K562 (cell line): ENCODE data around the gene COL1A1. TPM values are rescaled to one million over a fixed set of nuclear protein-coding genes. Genes with fewer than 3 reads are reported as not detected.

Experiments used
- ATAC-seq: fragments of 200-7000 bp; cut with Tn5 transposase; 3 replicates; pipeline ENCODE4 v1.9.1; 2020; ENCODE audit warnings: moderate library complexity
- BruUV-seq: library from RNA; stranded (reverse); fragments of 400-500 nt; replicated peaks from 2 replicates; lab custom pipeline; 2021; lab: Mats Ljungman, UMichigan
- CTCF ChIA-PET: fragments of 300-600 bp; formaldehyde crosslinking; extraction: SDS; loops from one replicate; lab custom pipeline; 2021; ENCODE audit warnings: low intra/inter-chr PET ratio; lab: Yijun Ruan, JAX
- POLR2A ChIA-PET: fragments of 300-600, 350-650 bp; sonication (Branson Sonifier 250); formaldehyde crosslinking; extraction: SDS; loops from one replicate; lab custom pipeline; 2021; ENCODE audit warnings: antibody characterized with exemption, inconsistent platforms; lab: Yijun Ruan, JAX
- DNase-seq, 4 experiments: peaks; one replicate each; pipeline versions ENCODE4 v3.0.0 to v3.0.0-alpha.2; 2011 to 2018; ENCODE audit warnings: low spot score in 3 of 4, mixed read lengths in 3 of 4; ENCODE audit errors: extremely low read depth in 1 of 4
- FAIRE-seq: peaks from 2 replicates; lab custom pipeline; 2011; peaks lifted over from hg19 to GRCh38; lab: Jason Lieb, UNC
- H2AFZ ChIP-seq: 2 replicates; pipeline ENCODE4 v1.6.0; 2011; ENCODE audit warnings: low read depth, low read length, control low read depth, inconsistent platforms
- H3K27ac ChIP-seq: fragments of 200-600 bp; 3 replicates; pipeline ENCODE4 v1.8.0; 2011; ENCODE audit warnings: low read depth, mild to moderate bottlenecking, control low read depth, inconsistent platforms, low read length, moderate library complexity, mixed read lengths; ENCODE audit errors: extremely low read depth
- H3K27me3 ChIP-seq, 2 experiments: fragments of 300-600 bp in 1 of 2; 2 replicates in 1 of 2; 3 replicates in 1 of 2; pipeline versions ENCODE4 v1.6.0 to v1.8.0; 2011; ENCODE audit warnings: inconsistent platforms in 2 of 2, low read length in 2 of 2, mild to moderate bottlenecking in 1 of 2, mixed read lengths in 1 of 2, moderate library complexity in 1 of 2; ENCODE audit not compliant: control insufficient read depth in 2 of 2, insufficient read depth in 2 of 2
- H3K36me3 ChIP-seq: fragments of 300-600 bp; 3 replicates; pipeline ENCODE4 v1.8.0; 2011; ENCODE audit warnings: mild to moderate bottlenecking, low read length, inconsistent platforms; ENCODE audit not compliant: control insufficient read depth, insufficient read depth
- H3K4me1 ChIP-seq, 2 experiments: fragments of 200-600 bp in 1 of 2; replicated peaks in 1 of 2; 2 replicates in 1 of 2; 3 replicates in 1 of 2; pipeline versions ENCODE4 v1.5.1 to v1.8.0; 2011; ENCODE audit warnings: inconsistent platforms in 2 of 2, low read length in 2 of 2, mild to moderate bottlenecking in 1 of 2, mixed read lengths in 1 of 2, moderate library complexity in 1 of 2; ENCODE audit not compliant: control insufficient read depth in 2 of 2, insufficient read depth in 2 of 2
- H3K4me2 ChIP-seq: 2 replicates; pipeline ENCODE4 v1.6.1; 2011; ENCODE audit warnings: low read length, control low read depth, inconsistent platforms, mixed read lengths; ENCODE audit not compliant: insufficient read depth
- H3K4me3 ChIP-seq: fragments of 200-600 bp; sonication (generic), shearing (Covaris generic); 2 replicates; pipeline ENCODE4 v1.5.1; 2016; ENCODE audit warnings: control low read depth, inconsistent platforms
- H3K79me2 ChIP-seq: fragments of 200-600 bp; 3 replicates; pipeline ENCODE4 v1.8.0; 2011; ENCODE audit warnings: low read length, inconsistent platforms; ENCODE audit not compliant: control insufficient read depth, insufficient read depth
- H3K9ac ChIP-seq, 2 experiments: 2 replicates each; pipeline versions ENCODE4 v1.6.0 to v1.6.1; 2011; ENCODE audit warnings: low read depth in 2 of 2, low read length in 2 of 2, control low read depth in 1 of 2, inconsistent platforms in 1 of 2, mild to moderate bottlenecking in 1 of 2, mixed read lengths in 1 of 2; ENCODE audit not compliant: insufficient read depth in 1 of 2
- H3K9me1 ChIP-seq: one replicate; pipeline ENCODE4 v1.6.0; 2011; ENCODE audit warnings: inconsistent platforms, mild to moderate bottlenecking, low read length, moderate library complexity; ENCODE audit not compliant: control insufficient read depth, insufficient read depth
- H3K9me3 ChIP-seq: replicated peaks from 2 replicates; pipeline ENCODE4 v1.5.1; 2011; ENCODE audit warnings: low read depth, low read length, inconsistent platforms; ENCODE audit not compliant: control insufficient read depth, insufficient read depth
- H4K20me1 ChIP-seq: replicated peaks from 2 replicates; pipeline ENCODE4 v1.6.1; 2011; ENCODE audit warnings: low read length, inconsistent platforms, mixed read lengths; ENCODE audit not compliant: control insufficient read depth, insufficient read depth
- KDM4B ChIP-seq, 2 experiments: fragments of 450-650 bp in 1 of 2; sonication (generic) in 1 of 2; IDR thresholded peaks; 2 replicates each; pipeline ENCODE4 v1.6.1; 2016 to 2017; ENCODE audit warnings: borderline replicate concordance in 2 of 2, antibody characterized with exemption in 1 of 2, low read depth in 1 of 2, mild to moderate bottlenecking in 1 of 2
- MEF2D ChIP-seq: conservative IDR thresholded peaks from 2 replicates; pipeline ENCODE4 v1.6.1; 2016; ENCODE audit warnings: low read depth, missing genetic modification characterization, missing compliant biosample characterization
- NRF1 ChIP-seq, 2 experiments: fragments of 450-650 bp; IDR thresholded peaks in 1 of 2; conservative IDR thresholded peaks in 1 of 2; 2 replicates each; pipeline ENCODE4 v1.6.1; 2014; ENCODE audit warnings: mild to moderate bottlenecking in 2 of 2
- RFX7 ChIP-seq: fragments of 250-450 bp; sonication (Bioruptor Pico); IDR thresholded peaks from 2 replicates; pipeline ENCODE4 v1.5.1; 2021; ENCODE audit warnings: mild to moderate bottlenecking
- XRCC3 ChIP-seq: fragments of 450-650 bp; IDR thresholded peaks from 2 replicates; pipeline ENCODE4 v1.6.1; 2017; ENCODE audit warnings: mild to moderate bottlenecking, moderate library complexity
- ZBTB7A ChIP-seq: IDR thresholded peaks from 2 replicates; pipeline ENCODE4 v1.6.1; 2011; ENCODE audit warnings: low read depth, mild to moderate bottlenecking, low read length, moderate library complexity, borderline replicate concordance; ENCODE audit not compliant: control insufficient read depth
- WGBS: fragments of 100-300 bp; shearing (Covaris generic); methylation state at CpG from one replicate; pipeline ENCODE4 v1.1.6; 2016; ENCODE audit warnings: low coverage, mixed read lengths; ENCODE audit not compliant: insufficient coverage; ENCODE audit errors: missing lambda C conversion rate; 5-methylcytosine and 5-hydroxymethylcytosine counted together
- in situ Hi-C: fragments of 300-500 bp; cut with MboI; formaldehyde crosslinking; loops from 4 replicates; pipeline ENCODE4 v1.15.0; 2018; ENCODE audit warnings: inconsistent platforms, mixed read lengths
- intact Hi-C: fragments of 100-400 bp; cut with micrococcal nuclease; formaldehyde crosslinking; loops from 2 replicates; pipeline ENCODE4 v1.14.2; 2022
- polyA plus RNA-seq, 8 experiments: library from polyadenylated mRNA; depleted of rRNA in 4 of 8; stranded (reverse) in 5 of 8; unstranded in 3 of 8; fragments of >200 nt; fragmentation: Nextera tagmentation in 2 of 8; fragmentation: Illumina TruSeq in 1 of 8; extraction: Ambion mirVana in 2 of 8; extraction: Trizol in 1 of 8; gene quantifications; 2 replicates each; pipeline versions ENCODE4 v1.2.1 to v1.2.3, GENCODE V29; 2011 to 2014; ENCODE audit warnings: inconsistent platforms in 1 of 8, missing spikeins in 1 of 8
- total RNA-seq, 7 experiments: library from RNA; depleted of rRNA in 6 of 7; stranded (reverse); fragments of >200 nt in 6 of 7; fragmentation: Illumina TruSeq in 2 of 7; extraction: Trizol in 2 of 7; gene quantifications; 2 replicates each; pipeline versions ENCODE4 v1.2.1 to v1.2.3, GENCODE V29; 2011 to 2021; ENCODE audit warnings: low replicate concordance in 1 of 7

The COL1A1 gene
- total and polyA plus RNA-seq, 9 of the 15 experiments (the other 6 are each of a cell fraction or from before 2014, with no cell fraction given), result 0.04 to 3.4 (median 0.18) TPM

GRCh38 chr17:50153650-50154575 is 47.5 kb downstream of the COL1A1 start (continued):
- TF ChIP-seq MEF2D (tag) (0 out of 2 replicates have a peak, but pooled peaks have one; percentile 16), XRCC3 (no peak), NRF1 (conservative IDR thresholded peaks at IDR 0.05 in 1 of 2, IDR thresholded peaks at IDR 0.05 in 1 of 2) (peak; percentile 75 to 82), KDM4B (IDR thresholded peaks at IDR 0.05; ENCODE audit: borderline replicate concordance in 2 of 2, low read depth in 1 of 2) (no peak)

DNA sequence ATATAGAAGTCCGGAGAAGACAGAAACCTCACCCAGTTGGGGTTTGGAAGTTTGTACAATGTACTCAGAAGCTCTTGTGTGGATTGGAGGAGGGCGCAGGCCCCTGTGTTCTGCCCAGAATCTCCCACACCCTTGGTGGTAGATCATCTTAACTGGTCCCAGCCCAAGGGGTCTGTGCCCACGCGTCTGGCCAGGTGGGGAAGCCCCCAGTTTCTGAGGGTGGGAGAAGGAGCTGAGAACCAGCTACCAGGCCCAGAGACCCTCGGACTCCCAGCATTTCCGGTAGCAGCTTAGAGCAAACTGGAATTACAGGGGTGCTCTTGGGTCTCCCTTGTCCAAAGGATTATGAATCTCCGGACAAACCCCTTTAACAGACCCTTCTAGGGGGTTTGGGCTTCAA is 48.7 kb downstream of the COL1A1 start:
- no peak for FAIRE-seq
- Histone ChIP-seq H3K9ac (peak overlapping the region; percentile 67 to 81), H3K27me3 (no peaks in the 10 kb centered on the region), H3K27ac (peak overlapping the region; percentile 87), H2AFZ (peak overlapping the region; percentile 63; the same call in 1 of the 2 replicates), H3K4me3 (peak overlapping the region; percentile 67; the same call in 1 of the 2 replicates), H3K36me3 (peaks cover 5% of the 10 kb centered on the region; the same call in 1 of the 3 replicates), H3K4me2 (peak overlapping the region; percentile 60), H4K20me1 (no peaks in the 10 kb centered on the region), H3K79me2 (peaks cover 43% of the 10 kb centered on the region), H3K9me3 (no peaks in the 10 kb centered on the region), H3K4me1 (peaks cover 38 to 80% of the 10 kb centered on the region in 2 experiments), H3K9me1 (peaks cover 5% of the 10 kb centered on the region)
- CTCF ChIA-PET, result no interaction called here
- intact Hi-C loops, result loop anchor here (1.0 kb wide), 1 partner anchor 9 kb away; no protein-coding TSS in a partner anchor
- no TSS peak for BruUV-seq
- no peak for ATAC-seq
- WGBS, result 11% methylated on average over 5 of the region's 7 CpGs
- in situ Hi-C loops, result no loop called here
- peak; percentile 54; the same call in 1 of the 2 replicates for TF ChIP-seq ZBTB7A
- no peak for TF ChIP-seq RFX7
- no peak for DNase-seq
- POLR2A ChIA-PET, result interaction anchor here (0.5 to 0.6 kb wide), 2 partner anchors 11 kb away, joined by 3 read pairs; no protein-coding TSS in a partner anchor
